HepG2 (cell line): ENCODE measurements around the gene IDUA. TPM values are rescaled to one million over a fixed set of nuclear protein-coding genes. Genes with fewer than 3 reads are reported as not detected.
A peak's percentile ranks its signal among the peaks of the same experiment; 100 is the strongest.

Source experiments
- ATAC-seq: fragments of 200-7000 bp; cut with Tn5 transposase; 3 replicates; pipeline ENCODE4 v1.9.1; 2020; ENCODE audit warnings: mild to moderate bottlenecking, moderate library complexity
- BruUV-seq: library from RNA; stranded (reverse); fragments of 400-500 nt; replicated peaks from 2 replicates; lab custom pipeline; 2021; lab: Mats Ljungman, UMichigan
- CTCF ChIA-PET: fragments of 300-600 bp; formaldehyde crosslinking; extraction: SDS; loops from one replicate; lab custom pipeline; 2021; ENCODE audit warnings: low total read pairs, inconsistent platforms, low intra/inter-chr PET ratio; lab: Yijun Ruan, JAX
- POLR2A ChIA-PET: fragments of 350-600 bp; sonication (Branson Sonifier 250); formaldehyde crosslinking; loops from one replicate; lab custom pipeline; 2020; ENCODE audit warnings: antibody characterized with exemption, inconsistent platforms; lab: Yijun Ruan, JAX
- DNase-seq: peaks from one replicate; pipeline ENCODE4 v3.0.0-alpha.2; 2015; ENCODE audit warnings: low spot score
- FAIRE-seq: peaks from 3 replicates; lab custom pipeline; 2011; peaks lifted over from hg19 to GRCh38; lab: Jason Lieb, UNC
- H2AFZ ChIP-seq: one replicate; pipeline ENCODE4 v1.6.1; 2011; ENCODE audit warnings: low read length, inconsistent platforms
- H3K27ac ChIP-seq: fragments of 300-600 bp; 3 replicates; pipeline ENCODE4 v1.8.0; 2011; ENCODE audit warnings: mixed run types, mild to moderate bottlenecking, mixed read lengths, low read length, inconsistent platforms; ENCODE audit not compliant: insufficient read depth; ENCODE audit errors: extremely low read length
- H3K27me3 ChIP-seq, 2 experiments: fragments of 200-600 bp in 1 of 2; 2 replicates in 1 of 2; 3 replicates in 1 of 2; pipeline versions ENCODE4 v1.6.0 to v1.8.0; 2011; ENCODE audit warnings: low read length in 2 of 2, mild to moderate bottlenecking in 2 of 2, moderate library complexity in 2 of 2, inconsistent platforms in 1 of 2; ENCODE audit not compliant: insufficient read depth in 2 of 2, control insufficient read depth in 1 of 2
- H3K36me3 ChIP-seq, 2 experiments: fragments of 200-600 bp in 1 of 2; replicated peaks in 1 of 2; 2 replicates in 1 of 2; 3 replicates in 1 of 2; pipeline versions ENCODE4 v1.5.1 to v1.8.0; 2011; ENCODE audit warnings: low read length in 2 of 2, inconsistent platforms in 1 of 2; ENCODE audit not compliant: insufficient read depth in 2 of 2, control insufficient read depth in 1 of 2
- H3K4me1 ChIP-seq: 2 replicates; pipeline ENCODE4 v1.5.1; 2012; ENCODE audit warnings: low read length, inconsistent platforms; ENCODE audit not compliant: insufficient read depth
- H3K4me2 ChIP-seq: 2 replicates; pipeline ENCODE4 v1.6.0; 2011; ENCODE audit warnings: low read depth, low read length, inconsistent platforms
- H3K4me3 ChIP-seq, 3 experiments: fragments of 200-600 bp in 1 of 3; sonication (generic), shearing (Covaris generic) in 1 of 3; replicated peaks in 1 of 3; 2 replicates each; pipeline ENCODE4 v1.5.1; 2011 to 2016; ENCODE audit warnings: low read length in 3 of 3, inconsistent platforms in 2 of 3, low read depth in 2 of 3, mild to moderate bottlenecking in 2 of 3, control low read depth in 1 of 3, mixed read lengths in 1 of 3; ENCODE audit not compliant: insufficient read depth in 1 of 3
- H3K79me2 ChIP-seq: one replicate; pipeline ENCODE4 v1.6.1; 2011; ENCODE audit warnings: low read length, inconsistent platforms; ENCODE audit not compliant: insufficient read depth
- H3K9ac ChIP-seq: 2 replicates; pipeline ENCODE4 v1.6.0; 2011; ENCODE audit warnings: mild to moderate bottlenecking, low read depth, low read length, inconsistent platforms; ENCODE audit not compliant: insufficient read depth
- H3K9me3 ChIP-seq: 2 replicates; pipeline ENCODE4 v1.5.1; 2012; ENCODE audit warnings: mild to moderate bottlenecking, low read length
- H4K20me1 ChIP-seq: 2 replicates; pipeline ENCODE4 v1.6.0; 2011; ENCODE audit warnings: inconsistent platforms, mild to moderate bottlenecking, low read length, moderate library complexity; ENCODE audit not compliant: insufficient read depth
- AGO2 ChIP-seq: fragments of 200-400 bp; formaldehyde crosslinking; optimal IDR thresholded peaks from 2 replicates; pipeline ENCODE3; 2017; ENCODE audit warnings: mild to moderate bottlenecking, low read depth, low read length, moderate library complexity
- CEBPG ChIP-seq: IDR thresholded peaks from 2 replicates; pipeline ENCODE4 v1.6.1; 2016
- IRX3 ChIP-seq: sonication (generic); formaldehyde crosslinking; IDR thresholded peaks from 2 replicates; pipeline ENCODE4 v1.8.1; 2023; ENCODE audit warnings: mild to moderate bottlenecking, low read depth, missing genetic modification reagents, borderline replicate concordance
- KLF9 ChIP-seq: IDR thresholded peaks from 2 replicates; pipeline ENCODE4 v1.6.1; 2016; ENCODE audit warnings: low read depth
- NCOA1 ChIP-seq: sonication (generic); formaldehyde crosslinking; IDR thresholded peaks from 2 replicates; pipeline ENCODE4 v1.9.0; 2021; ENCODE audit warnings: missing genetic modification reagents
- NFYC ChIP-seq: IDR thresholded peaks from 2 replicates; pipeline ENCODE4 v1.6.1; 2016; ENCODE audit warnings: missing genetic modification reagents, missing compliant biosample characterization
- ZBTB21 ChIP-seq: sonication (generic); formaldehyde crosslinking; IDR thresholded peaks from 2 replicates; pipeline ENCODE4 v1.4.0; 2020; ENCODE audit warnings: missing genetic modification reagents
- ZEB1 ChIP-seq: IDR thresholded peaks from 2 replicates; pipeline ENCODE4 v1.6.1; 2012; ENCODE audit warnings: mild to moderate bottlenecking, low read depth, inconsistent platforms; ENCODE audit not compliant: insufficient replicate concordance
- ZNF282 ChIP-seq: fragments of 450-650 bp; IDR thresholded peaks from 2 replicates; pipeline ENCODE4 v1.6.1; 2018; ENCODE audit not compliant: partially characterized antibody
- ZNF614 ChIP-seq: IDR thresholded peaks from 2 replicates; pipeline ENCODE4 v1.6.1; 2018; ENCODE audit warnings: missing biosample characterization, missing genetic modification reagents, inconsistent platforms, borderline replicate concordance
- ZNF615 ChIP-seq: sonication (generic); formaldehyde crosslinking; IDR thresholded peaks from 2 replicates; pipeline ENCODE4 v1.5.0; 2020; ENCODE audit warnings: mild to moderate bottlenecking, missing genetic modification reagents, borderline replicate concordance
- ZNF768 ChIP-seq: sonication (generic); formaldehyde crosslinking; IDR thresholded peaks from 2 replicates; pipeline ENCODE4 v1.4.0; 2020; ENCODE audit warnings: missing genetic modification reagents
- ZNF800 ChIP-seq: sonication (generic); formaldehyde crosslinking; IDR thresholded peaks from 2 replicates; pipeline ENCODE4 v1.4.0; 2020; ENCODE audit warnings: missing genetic modification reagents
- WGBS: methylation state at CpG from one replicate; pipeline ENCODE4 v1.1.6; 2017; ENCODE audit warnings: low lambda C conversion rate; 5-methylcytosine and 5-hydroxymethylcytosine counted together
- in situ Hi-C: cut with HindIII; loops from 2 replicates; pipeline ENCODE4 v1.10.0; 2017; ENCODE audit warnings: low pct_unique_long_range_greater_than_20kb; ENCODE audit not compliant: extremely low pct_ligation_motif_present
- intact Hi-C: fragments of 100-400 bp; cut with micrococcal nuclease; formaldehyde crosslinking; loops from one replicate; pipeline ENCODE4 v1.10.0; 2022; ENCODE audit not compliant: unreplicated experiment
- polyA plus RNA-seq, 8 experiments: library from polyadenylated mRNA; depleted of rRNA in 3 of 8; stranded (reverse) in 7 of 8; unstranded in 1 of 8; fragments of >200 nt; fragmentation: Illumina TruSeq in 4 of 8; extraction: Trizol in 4 of 8; gene quantifications; 2 replicates each; pipeline versions ENCODE4 v1.2.1 to v1.2.3, GENCODE V29; 2011 to 2016; ENCODE audit warnings: low read depth in 4 of 8, missing spikeins in 1 of 8, mixed read lengths in 1 of 8; ENCODE audit not compliant: insufficient read depth in 1 of 8
- total RNA-seq, 5 experiments: library from RNA; depleted of rRNA; stranded (reverse); fragments of >200 nt; fragmentation: Illumina TruSeq; extraction: Trizol; gene quantifications; 2 replicates each; pipeline ENCODE4 v1.2.3, GENCODE V29; 2016; ENCODE audit warnings: low read depth in 1 of 5
- TF ChIP-seq, protein P1 (sequence below): IDR thresholded peaks from 2 replicates; pipeline ENCODE4 v1.6.1; 2016; ENCODE audit warnings: low read depth

The IDUA gene
- total and polyA plus RNA-seq, 2 of the 13 experiments (the other 11 are each of a cell fraction or from before 2014, with no cell fraction given) = 0.77 to 1.0 TPM

- Histone ChIP-seq H3K4me1 (no peaks in the 10 kb centered on the region), H3K4me3 (no peak overlapping the region), H2AFZ (no peak overlapping the region), H3K79me2 (no peaks in the 10 kb centered on the region), H3K9me3 (no peaks in the 10 kb centered on the region), H4K20me1 (no peaks in the 10 kb centered on the region), H3K27me3 (no peaks in the 10 kb centered on the region), H3K4me2 (no peak overlapping the region), H3K27ac (no peak overlapping the region), H3K9ac (no peak overlapping the region), H3K36me3 (0 out of 5 replicates have a peak, but pooled peaks cover 0 to 1% of the 10 kb centered on the region in 2 experiments)
- POLR2A ChIA-PET = no interaction called here
- FAIRE-seq = no peak
- WGBS = 88% methylated on average over 4 of the region's 17 CpGs
- CTCF ChIA-PET = no interaction called here
- BruUV-seq = no TSS peak
- in situ Hi-C loops (no loop called here), intact Hi-C loops (no loop called here)
- no peak for ATAC-seq
- no peak for DNase-seq
- no peak for TF ChIP-seq ZNF768
- TF ChIP-seq AGO2 = peak; percentile 2
- no peak for TF ChIP-seq NFYC (CRISPR knock-in tag)
- TF ChIP-seq, all 625 proteins: peak for 1
Observed at GRCh38 chr4:958314-958665, 28.6 kb upstream of the IDUA start.

- Histone ChIP-seq H3K4me2 (no peak overlapping the region), H3K4me3 (no peak overlapping the region), H3K4me1 (no peaks in the 10 kb centered on the region), H2AFZ (no peak overlapping the region), H4K20me1 (no peaks in the 10 kb centered on the region), H3K79me2 (no peaks in the 10 kb centered on the region), H3K9ac (no peak overlapping the region), H3K27me3 (no peaks in the 10 kb centered on the region), H3K27ac (no peak overlapping the region), H3K36me3 (0 out of 5 replicates have a peak, but pooled peaks cover 0 to 1% of the 10 kb centered on the region in 2 experiments), H3K9me3 (no peaks in the 10 kb centered on the region)
- ChIA-PET POLR2A (no interaction called here), CTCF (no interaction called here)
- intact Hi-C loops = no loop called here
- DNase-seq (no peak), FAIRE-seq (no peak), ATAC-seq (no peak)
- TF ChIP-seq NCOA1 (no peak), IRX3 (CRISPR knock-in tag) (no peak), ZEB1 (no peak), NFYC (CRISPR knock-in tag) (no peak), CEBPG (CRISPR knock-in tag) (no peak), ZNF614 (CRISPR knock-in tag) (no peak), ZNF615 (CRISPR knock-in tag) (no peak), ZNF800 (CRISPR knock-in tag) (no peak), ZNF282 (no peak), ZBTB21 (CRISPR knock-in tag) (no peak), KLF9 (CRISPR knock-in tag) (no peak)
- TF ChIP-seq, protein P1, sequence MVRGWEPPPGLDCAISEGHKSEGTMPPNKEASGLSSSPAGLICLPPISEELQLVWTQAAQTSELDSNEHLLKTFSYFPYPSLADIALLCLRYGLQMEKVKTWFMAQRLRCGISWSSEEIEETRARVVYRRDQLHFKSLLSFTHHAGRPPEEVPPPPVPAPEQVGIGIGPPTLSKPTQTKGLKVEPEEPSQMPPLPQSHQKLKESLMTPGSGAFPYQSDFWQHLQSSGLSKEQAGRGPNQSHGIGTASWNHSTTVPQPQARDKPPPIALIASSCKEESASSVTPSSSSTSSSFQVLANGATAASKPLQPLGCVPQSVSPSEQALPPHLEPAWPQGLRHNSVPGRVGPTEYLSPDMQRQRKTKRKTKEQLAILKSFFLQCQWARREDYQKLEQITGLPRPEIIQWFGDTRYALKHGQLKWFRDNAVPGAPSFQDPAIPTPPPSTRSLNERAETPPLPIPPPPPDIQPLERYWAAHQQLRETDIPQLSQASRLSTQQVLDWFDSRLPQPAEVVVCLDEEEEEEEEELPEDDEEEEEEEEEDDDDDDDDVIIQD (CRISPR knock-in tag) = no peak
- in situ Hi-C loops = no loop called here
- TSS peak; percentile 42 for BruUV-seq
- WGBS = 70% methylated on average over 16 of the region's 17 CpGs
Observed at GRCh38 chr4:958696-959337, 28.0 kb upstream of the IDUA start.
